HG03064 (cell line): ENCODE results near the gene CORO1A.
"Not testable (repeated sequence)": the region's sequence is repeated elsewhere in the genome, so short reads cannot be mapped to it uniquely, and the experiment has no call there.

ENCODE experiments used
- ATAC-seq: cut with Tn5 transposase; IDR thresholded peaks from one replicate; pipeline ENCODE4 v1.9.1; 2021; ENCODE audit warnings: low read depth; ENCODE audit not compliant: unreplicated experiment

Gene CORO1A

GRCh38 chr16:30199049-30199448 is 15.6 kb downstream of the CORO1A start, which contains the start of gene SULT1A3:
TSS of gene SULT1A3 (plus strand) at chr16:30199255. CDS start at chr16:30200729, 1,474 bp downstream.
- not testable (repeated sequence) for ATAC-seq

- not testable (repeated sequence) for ATAC-seq
Observed at GRCh38 chr16:30199608-30200343, 16.4 kb downstream of the CORO1A start.

- not testable (repeated sequence) for ATAC-seq
Observed at GRCh38 chr16:30205541-30206236, 22.3 kb downstream of the CORO1A start.

GRCh38 chr16:30206252-30206651 is 22.9 kb downstream of the CORO1A start:
- not testable (repeated sequence) for ATAC-seq

GRCh38 chr16:30207063-30207704 is 23.8 kb downstream of the CORO1A start:
- ATAC-seq: not testable (repeated sequence)

- ATAC-seq: not testable (repeated sequence)
Observed at GRCh38 chr16:30209032-30209431, 25.6 kb downstream of the CORO1A start.

- ATAC-seq: not testable (repeated sequence)
Observed at GRCh38 chr16:30211414-30211813, 28.0 kb downstream of the CORO1A start.

GRCh38 chr16:30217082-30217481 is 33.7 kb downstream of the CORO1A start:
- not testable (repeated sequence) for ATAC-seq
